GM19463 (cell line): ENCODE results near the gene HFE.
"Not testable (repeated sequence)": the region's sequence is repeated elsewhere in the genome, so short reads cannot be mapped to it uniquely, and the experiment has no call there.

Experiments used
- ATAC-seq: cut with Tn5 transposase; IDR thresholded peaks from one replicate; pipeline ENCODE4 v1.9.1; 2021; ENCODE audit warnings: mild to moderate bottlenecking, moderate library complexity; ENCODE audit not compliant: unreplicated experiment

The HFE gene

DNA sequence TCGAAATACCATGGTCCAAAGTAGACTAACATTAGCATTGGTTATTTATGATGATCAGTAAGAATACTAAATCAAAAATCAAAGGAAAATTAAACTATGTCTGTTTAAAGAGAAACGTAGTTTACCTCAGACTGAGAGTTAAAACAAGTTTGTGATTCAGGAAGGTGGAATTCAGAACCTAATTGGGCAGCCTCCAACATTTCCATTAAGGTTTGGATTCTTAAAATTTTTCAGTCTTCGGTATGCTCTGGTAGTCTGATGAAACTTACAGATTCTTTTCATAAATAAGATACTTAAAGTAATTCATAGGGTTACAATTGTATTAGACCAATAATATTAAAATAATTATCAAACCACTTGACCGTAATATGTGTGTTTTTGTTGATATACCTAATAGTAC lies 18.6 kb downstream of the HFE start:
- ATAC-seq: no peak

- no peak for ATAC-seq
These were observed 20.7 kb downstream of the HFE start for GRCh38 chr6:26107935-26108334.

- no peak for ATAC-seq
These were observed 22.5 kb downstream of the HFE start for GRCh38 chr6:26109772-26110171.

DNA sequence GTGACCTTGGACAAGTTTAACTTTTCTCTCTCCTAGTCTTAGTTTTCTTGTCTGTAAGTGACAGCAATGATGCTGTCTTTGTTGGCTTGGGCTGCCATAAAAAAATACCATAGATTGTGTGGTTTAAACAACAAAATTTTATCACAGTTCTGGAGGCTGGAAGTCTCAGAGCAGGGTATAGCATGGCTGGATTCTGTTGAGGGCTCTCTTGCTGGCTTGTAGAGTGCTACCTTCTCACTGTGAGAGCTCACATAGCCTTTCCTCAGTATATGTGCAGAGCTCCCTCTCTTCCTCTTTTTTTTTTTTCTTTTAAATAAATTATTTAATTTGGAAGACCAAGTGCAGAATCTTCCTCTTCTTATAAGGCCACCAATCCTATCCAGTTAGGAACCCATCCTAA lies 26.3 kb downstream of the HFE start:
- no peak for ATAC-seq

- no peak for ATAC-seq
These were observed 28.0 kb downstream of the HFE start for GRCh38 chr6:26115226-26115625.

DNA sequence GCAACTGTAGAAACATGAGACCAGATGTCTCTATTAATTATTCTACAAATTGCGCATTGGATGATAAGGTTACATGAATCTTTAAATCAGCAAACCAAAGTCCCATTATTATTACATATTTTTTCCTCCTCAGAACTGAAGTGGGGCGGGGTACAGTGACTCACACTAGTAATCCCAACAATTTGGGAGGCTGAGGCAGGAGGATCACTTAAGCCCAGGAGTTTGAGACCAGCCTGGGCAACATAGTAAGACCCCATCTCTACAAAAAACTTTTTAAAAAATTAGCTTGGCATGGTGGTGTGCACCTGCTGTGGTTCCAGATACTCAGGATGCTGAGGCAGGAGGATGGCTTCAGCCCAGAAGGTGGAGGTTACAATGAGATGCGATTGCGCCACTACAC lies 29.0 kb downstream of the HFE start:
- ATAC-seq: no peak

- ATAC-seq: no peak
These were observed 31.8 kb downstream of the HFE start for GRCh38 chr6:26118999-26119398.

- ATAC-seq: not testable (repeated sequence)
These were observed 32.9 kb downstream of the HFE start for GRCh38 chr6:26120115-26120514.

DNA sequence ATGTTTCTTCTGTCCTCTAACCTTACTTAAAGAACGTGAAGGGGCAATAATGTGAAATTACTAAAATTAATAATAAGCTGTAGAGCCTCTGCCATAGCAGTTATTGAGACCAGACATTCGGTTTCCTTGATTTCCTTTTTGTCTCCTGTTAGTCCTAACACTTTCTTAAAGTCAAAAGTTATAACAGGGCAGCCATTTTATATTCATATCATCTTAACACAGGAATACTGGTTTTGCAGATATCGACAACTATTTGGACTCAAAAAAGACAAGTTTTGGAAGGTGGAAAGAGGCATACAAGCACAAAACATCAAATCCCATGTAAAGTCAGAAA lies 33.5 kb downstream of the HFE start:
- ATAC-seq: no peak

GRCh38 chr6:26121141-26122004 lies 34.1 kb downstream of the HFE start:
- ATAC-seq: no peak

DNA sequence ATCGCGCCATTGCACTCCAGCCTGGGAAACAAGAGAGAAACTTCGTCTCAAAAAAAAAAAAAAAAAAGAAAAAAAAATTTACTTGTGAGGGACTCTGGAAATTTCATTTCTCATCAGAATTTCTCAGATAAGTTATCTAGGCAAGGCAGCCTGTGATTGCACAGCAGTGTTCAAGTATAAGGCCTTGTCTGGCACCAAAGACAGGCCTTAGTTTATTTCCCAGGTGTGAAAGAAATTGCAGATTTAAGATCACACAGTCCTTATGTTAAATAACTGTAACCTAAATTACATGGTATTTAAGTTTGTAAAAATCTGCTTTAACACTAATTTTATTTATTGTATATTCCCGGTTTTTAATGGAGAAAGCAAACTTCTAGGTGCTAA lies 34.8 kb downstream of the HFE start:
- ATAC-seq: no peak

DNA sequence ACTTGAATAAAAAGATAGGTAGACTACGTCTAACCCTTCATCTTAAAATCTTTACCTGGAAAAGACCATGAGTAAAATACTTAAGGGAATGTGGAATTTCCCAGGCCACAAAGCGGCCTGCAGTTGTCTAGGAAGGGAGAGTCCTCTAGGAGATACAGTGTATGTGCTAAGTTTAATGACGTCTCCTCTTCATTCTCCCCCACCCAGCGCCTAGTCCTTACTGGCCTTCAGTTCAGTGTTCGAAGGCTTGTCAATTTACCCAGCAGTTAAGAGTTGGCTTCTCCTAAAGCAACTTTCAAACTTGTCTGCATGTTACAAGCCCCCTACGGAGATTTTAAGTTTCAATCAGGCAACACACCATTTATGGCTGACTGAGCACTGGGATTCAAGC lies 35.2 kb downstream of the HFE start:
- ATAC-seq: no peak

- ATAC-seq: peak; percentile 45
These were observed 35.8 kb downstream of the HFE start for GRCh38 chr6:26122793-26123674.

GRCh38 chr6:26123675-26123946 lies 36.4 kb downstream of the HFE start:
- no peak for ATAC-seq

GRCh38 chr6:26123947-26124780 lies 36.9 kb downstream of the HFE start:
- ATAC-seq: peak; percentile 68

DNA sequence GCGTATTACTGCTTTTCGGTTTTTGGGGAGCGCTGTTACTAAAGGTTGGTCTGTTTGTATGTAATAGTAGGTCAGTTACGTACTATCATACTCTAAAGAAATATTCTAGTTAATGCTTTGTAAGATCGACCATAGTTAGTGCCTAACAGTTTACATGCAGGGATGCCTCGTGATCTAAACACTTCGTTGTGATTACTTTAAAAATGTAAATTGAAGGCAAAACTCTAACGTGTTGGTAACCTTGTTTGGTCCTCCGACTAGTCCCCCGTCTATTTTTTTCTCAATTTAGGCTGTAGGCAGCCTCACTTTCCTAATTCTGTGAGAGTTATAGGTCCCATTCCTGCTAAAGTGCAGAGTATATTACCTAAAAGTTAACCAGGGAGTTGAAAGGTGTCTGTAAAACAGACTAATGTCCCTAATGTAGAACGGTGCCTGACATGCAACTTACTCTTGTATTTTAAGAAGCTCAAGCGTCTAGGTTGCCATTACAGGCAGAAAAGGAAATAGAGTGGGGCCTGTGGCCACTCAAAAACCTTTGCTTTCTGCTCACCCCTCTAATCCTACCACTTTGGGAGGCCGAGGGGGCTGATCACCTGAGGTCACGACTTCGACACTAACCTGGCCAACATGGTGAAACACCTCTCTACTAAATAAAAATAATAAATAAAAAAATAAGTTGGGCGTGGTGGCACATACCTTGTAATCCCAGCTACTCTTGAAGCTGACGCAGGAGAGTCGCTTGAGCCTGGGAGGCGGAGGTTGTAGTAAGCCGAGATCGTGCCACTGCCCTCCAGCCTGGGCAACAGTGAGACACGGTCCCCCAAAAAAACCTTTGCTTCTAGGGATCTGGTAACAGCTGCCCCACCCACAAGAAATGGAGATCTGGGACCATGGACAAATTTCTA lies 37.8 kb downstream of the HFE start:
- no peak for ATAC-seq

GRCh38 chr6:26126394-26127235 lies 39.4 kb downstream of the HFE start:
- no peak for ATAC-seq

DNA sequence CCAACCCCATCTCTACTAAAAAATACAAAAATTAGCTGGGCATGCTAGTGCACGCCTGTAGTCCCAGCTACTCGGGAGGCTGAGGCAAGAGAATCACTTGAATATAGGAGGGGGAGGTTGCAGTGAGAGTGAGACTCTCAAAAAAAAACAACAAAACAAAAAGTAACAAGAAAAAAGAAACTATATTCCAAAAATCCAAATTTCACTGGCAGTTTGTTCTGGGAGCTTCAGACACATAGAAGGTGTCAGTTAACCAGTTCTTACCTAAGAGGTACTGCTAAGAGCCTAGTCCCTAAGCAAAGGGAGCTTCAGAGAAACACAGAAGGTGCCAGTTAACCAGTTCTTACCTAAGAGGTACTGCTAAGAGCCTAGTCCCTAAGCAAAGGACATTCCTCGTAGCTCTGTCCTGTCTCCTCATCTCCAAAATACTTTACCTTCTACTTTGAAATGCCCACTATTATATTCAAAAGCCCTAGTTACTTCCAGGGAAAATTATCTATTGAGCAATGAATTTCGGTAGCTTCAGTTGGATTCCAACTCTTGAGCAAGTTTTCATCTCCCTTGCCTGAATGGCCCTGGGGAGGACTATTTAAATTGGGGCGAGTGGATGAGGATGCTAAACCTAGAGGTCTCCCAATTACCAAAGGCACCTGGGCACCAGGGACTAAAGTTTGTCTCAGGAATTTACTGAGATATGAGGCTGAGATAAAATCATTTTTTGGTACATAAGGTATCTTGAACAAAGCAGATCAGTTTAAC lies 41.0 kb downstream of the HFE start:
- ATAC-seq: no peak

DNA sequence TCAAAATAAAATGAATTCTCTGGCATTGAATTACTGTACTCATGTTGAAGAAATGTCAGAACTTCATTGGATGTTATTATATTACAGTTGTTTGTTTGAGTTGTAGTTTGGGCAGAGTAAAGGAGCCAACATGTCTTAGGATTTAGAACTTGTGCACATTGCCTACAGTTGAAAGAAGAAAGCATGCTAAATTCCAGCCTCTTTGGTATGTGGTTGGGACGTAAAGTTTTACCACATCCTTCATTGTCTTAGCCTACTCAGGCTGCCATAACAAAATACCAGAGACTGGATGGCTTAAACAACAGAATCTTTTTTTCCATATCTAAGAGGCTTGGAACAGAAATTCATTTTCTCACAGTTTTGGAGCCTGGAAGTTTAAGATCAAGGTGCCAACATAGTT lies 42.4 kb downstream of the HFE start:
- ATAC-seq: no peak
